ENCODE results near the gene MCM6.

Gene MCM6

DNA sequence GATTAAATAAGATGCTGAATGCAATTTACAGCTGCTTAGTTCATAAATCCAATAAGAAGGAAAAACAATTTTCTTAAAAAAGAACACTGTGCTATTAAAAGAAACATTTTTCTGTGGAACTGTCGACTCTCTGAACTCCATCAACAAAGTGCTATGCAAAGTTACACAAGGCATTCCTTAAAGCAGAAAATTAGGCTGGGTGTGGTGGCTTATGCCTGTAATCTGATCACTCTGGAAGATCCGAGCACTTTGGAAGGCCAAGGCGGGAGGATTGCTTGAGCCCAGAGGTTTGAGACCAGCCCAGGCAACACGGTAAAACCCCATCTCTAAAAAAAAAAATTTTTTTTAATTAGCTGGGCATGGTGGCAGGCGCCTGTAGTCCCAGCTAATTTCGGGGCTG is 13.0 kb downstream of the MCM6 start:
- DNase-seq (ENCODE audit: low read depth in 2 of 2): no peak

DNA sequence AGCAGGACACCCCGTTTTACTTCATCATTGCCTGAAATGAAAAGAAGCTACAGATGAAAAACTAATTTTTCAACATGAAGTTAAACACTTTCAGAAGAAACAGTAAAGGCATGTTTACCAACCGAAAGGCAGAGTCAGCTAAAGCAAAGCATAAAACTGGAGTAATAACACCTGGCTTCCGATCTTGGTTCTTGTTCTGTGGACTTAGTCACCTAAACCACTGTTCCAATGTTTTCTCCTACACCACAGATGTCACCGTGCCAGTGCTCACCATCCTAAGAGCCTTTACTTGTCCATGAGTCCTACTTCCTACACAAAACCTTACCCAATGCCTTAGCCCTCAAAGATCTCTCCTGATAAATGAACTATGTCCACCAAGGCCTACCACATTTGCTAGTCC is 13.5 kb downstream of the MCM6 start:
- DNase-seq (ENCODE audit: low read depth in 2 of 2): no peak

DNA sequence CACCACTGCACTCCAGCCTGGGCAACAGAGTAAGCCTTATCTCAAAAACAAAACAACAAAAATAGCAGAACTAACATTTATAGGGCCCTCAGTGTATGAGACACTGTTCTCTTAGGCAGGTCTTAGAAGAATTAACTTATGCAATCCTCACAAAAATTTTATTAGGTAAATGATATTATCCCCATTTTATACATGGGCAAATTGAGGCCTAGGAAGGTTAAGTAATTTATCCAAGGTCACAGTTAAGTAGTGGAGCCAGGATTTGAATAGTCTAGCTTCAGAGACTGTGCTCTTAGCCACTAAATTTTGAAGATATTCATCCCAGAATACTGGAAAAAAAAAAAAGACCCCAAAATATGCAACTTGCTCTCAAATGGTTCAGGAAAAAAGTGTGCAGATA is 22.8 kb downstream of the MCM6 start:
- no peak for DNase-seq (ENCODE audit: low read depth in 2 of 2)

DNA sequence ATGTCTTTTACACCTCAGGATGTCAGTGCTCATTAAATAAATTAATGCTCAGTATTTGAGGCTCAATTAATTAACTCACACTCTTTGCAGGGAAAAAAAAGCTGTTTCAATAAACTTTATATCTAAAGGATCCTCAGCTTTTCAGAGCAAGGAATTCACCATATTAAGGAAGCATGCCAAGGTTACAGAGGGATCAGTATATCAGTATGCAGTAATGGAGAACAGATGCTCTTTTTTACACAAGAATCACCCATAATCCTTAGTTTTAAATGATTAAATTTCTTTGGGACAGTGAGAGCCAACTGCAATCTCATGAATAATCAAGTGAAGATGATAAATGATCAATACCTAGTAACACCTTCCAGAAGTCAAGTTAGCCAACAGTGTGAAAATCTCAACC is 24.4 kb downstream of the MCM6 start:
- no peak for DNase-seq (ENCODE audit: low read depth in 2 of 2)

DNA sequence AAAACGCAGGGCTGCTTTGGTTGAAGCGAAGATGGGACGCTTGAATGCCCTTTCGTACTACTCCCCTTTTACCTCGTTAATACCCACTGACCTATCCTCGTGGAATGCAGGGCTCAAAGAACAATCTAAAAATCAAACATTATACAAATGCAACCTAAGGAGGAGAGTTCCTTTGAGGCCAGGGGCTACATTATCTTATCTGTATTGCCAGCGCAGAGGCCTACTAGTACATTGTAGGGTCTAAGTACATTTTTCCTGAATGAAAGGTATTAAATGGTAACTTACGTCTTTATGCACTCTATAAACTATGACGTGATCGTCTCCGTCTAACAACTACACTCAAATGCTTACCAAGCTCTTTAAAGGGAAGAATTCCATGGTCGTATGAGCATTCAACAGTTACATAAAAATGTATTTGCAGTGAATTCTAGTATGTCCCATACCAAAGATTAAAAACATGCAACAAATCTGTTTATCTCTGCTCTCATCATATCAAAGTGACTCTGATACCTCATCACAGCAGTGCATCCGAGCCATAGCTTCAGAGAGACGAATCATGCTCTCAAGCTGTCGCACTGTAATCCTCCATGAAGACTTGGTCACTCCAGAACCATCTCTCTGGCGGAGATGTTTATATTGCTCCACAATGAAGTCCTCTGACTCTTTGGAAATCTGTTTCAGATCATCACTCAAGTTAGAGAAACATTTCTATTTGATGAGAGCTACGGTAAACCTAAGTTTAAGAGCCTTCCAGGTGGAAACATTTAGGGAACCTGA is 25.2 kb downstream of the MCM6 start:
- DNase-seq (ENCODE audit: low read depth in 2 of 2): no peak

DNA sequence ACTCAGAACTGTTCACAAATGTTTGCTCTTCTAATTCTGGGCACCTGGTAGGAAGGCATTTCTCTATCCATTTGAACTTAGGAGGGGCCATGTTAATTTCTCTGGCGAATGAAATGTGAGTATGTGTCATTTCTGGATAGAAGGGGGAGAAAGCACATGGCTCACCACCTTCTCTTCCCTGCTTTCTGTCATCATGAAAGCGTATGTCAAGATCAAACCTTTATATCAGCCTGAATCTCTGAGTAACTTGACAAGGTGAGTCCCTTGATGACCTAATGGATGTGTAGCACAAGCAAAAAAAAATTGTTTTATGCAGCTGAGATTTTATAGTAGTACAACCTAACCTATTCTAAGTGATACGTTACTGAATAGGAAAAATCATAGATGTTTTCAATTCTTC is 27.2 kb downstream of the MCM6 start:
- no peak for DNase-seq (ENCODE audit: low read depth in 2 of 2)

DNA sequence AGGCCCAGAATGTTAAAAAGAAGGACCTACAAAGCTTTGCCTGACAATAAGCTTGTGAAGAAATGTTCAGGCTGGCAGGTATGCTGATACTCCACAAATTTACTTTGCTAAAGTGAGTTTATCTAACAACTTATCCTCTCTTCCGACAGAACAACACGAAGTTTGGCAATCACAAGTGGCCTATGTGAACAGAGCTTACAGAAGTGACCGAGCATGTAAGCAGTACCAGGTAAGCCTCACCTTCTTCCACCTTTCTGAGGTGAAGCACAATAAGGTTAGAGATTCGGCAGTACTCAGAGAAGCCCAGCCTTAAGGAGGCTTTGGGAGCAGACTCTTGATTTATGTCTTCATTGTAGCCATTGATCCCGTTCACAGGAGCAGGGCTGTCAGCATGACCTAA is 30.2 kb downstream of the MCM6 start:
- no peak for DNase-seq (ENCODE audit: low read depth in 2 of 2)

DNA sequence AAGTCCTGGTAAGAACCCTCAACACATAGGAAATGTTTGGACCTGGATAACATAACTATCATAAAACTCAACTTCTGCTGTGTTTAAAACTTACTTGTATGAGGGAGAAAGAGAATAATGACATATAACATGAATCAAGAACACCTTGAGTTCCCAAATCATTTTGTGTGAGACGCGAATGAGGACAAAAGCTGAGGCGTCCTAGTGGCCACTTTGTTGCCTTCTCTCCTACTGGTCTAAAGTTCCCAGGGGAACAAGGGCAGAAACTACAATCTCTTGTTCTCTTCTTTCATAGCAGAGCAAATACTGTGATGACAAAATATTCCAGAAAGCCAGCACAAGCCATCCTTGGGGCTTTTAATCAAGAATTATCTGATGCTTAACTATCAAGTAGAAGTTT is 31.0 kb downstream of the MCM6 start:
- DNase-seq (ENCODE audit: low read depth in 2 of 2): no peak

DNA sequence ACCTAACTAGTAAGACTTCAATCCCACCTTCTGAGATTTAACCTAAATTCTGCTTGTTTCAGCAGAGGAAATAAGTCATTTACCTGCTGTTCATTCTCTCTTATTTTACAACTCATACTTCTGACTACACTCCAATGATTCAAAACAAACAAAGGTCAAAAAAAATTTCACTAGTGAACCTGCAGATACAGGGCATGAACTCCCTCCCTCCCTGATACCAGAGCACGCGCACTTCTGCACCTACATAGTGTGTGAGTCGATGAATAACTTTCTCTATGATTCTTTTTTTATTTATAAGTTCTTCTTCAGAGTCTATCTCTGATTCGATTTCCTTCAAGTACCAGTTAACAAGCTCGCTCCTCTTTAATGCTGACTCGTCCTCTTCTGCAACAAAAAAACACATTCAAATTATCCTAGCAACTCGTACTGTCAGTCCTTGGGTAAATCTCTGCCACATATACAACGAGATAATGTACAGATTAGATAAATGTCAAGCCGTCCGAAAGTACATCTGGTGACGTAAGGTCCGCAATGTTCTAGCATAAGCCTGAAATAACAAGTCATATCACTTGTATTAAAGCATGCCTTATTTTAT is 31.8 kb downstream of the MCM6 start:
- no peak for DNase-seq (ENCODE audit: low read depth in 2 of 2)

DNA sequence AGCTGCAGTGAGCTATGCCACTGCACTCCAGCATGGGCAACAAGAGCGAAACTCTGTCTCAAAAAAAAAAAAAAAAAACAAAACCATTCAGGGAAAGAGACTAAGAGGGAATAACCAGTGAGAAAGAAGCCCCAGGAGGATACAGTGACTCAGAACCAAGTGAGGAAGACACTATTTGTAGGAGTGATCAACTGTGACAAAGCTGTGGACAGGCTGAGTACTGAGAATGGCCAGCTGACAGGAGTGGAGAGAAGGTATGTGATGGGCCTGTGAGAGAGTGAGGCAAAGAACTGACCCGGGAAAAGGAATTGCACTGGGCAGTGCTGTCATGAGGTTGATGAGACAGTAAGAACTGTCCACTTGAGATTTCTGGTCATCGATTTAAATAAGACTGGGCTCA is 32.6 kb downstream of the MCM6 start:
- DNase-seq (ENCODE audit: low read depth in 2 of 2): no peak

DNA sequence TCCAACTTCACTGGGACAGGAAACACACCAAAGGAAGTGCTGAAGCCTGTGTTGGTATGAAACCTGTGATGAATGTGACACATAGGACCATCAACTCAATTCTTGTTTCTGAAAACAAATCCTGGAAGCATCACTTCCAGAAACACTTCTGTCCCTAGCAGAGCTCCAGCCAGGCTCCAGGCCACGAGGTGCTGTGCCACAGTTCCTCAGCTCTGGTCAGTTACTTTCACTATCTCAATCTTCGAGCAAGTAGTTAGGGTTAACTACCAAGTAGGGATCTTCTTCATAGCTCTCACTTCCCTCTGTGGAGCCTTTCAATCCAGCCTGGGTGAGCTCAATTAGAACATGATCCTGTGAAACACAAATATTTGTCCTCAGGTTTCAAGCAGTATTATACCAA is 35.6 kb downstream of the MCM6 start:
- no peak for DNase-seq (ENCODE audit: low read depth in 2 of 2)

DNA sequence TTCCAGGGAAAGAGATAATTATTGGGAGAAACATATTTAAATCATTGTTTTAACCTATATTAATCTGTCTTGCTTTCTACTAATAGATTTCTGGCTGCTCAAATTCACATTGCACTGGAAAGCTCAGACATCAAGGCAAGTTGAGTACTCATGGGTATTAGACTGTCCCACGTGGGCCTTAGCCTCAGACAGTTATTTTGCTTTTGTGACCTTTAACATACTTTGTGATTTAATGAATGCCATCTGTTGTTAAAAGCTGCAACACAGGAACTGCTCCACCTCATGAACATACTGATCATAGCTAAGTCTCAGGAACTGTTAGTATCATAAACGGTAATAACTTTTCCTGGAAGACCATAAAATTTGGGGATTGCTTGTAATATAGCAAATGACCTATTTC is 36.5 kb downstream of the MCM6 start:
- DNase-seq (ENCODE audit: low read depth in 2 of 2): no peak

DNA sequence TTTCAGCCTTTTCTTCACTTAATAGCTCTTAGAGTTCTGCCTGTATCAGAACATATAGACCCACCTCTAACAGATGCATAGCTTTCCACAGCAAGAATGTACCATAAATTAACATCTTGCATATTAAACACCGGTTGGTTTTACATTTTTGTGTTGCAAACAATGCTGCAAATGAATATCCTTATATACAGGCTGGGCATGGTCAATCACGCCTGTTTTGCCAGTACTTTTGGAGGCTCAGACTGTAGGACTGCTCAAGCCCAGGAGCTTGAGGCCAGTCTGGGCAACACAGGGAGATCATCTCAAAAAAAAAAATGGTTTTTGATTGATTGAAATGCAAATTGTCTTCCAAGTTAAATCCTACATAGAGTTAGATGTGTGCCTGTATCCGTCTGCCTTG is 37.7 kb downstream of the MCM6 start:
- no peak for DNase-seq (ENCODE audit: low read depth in 2 of 2)

DNA sequence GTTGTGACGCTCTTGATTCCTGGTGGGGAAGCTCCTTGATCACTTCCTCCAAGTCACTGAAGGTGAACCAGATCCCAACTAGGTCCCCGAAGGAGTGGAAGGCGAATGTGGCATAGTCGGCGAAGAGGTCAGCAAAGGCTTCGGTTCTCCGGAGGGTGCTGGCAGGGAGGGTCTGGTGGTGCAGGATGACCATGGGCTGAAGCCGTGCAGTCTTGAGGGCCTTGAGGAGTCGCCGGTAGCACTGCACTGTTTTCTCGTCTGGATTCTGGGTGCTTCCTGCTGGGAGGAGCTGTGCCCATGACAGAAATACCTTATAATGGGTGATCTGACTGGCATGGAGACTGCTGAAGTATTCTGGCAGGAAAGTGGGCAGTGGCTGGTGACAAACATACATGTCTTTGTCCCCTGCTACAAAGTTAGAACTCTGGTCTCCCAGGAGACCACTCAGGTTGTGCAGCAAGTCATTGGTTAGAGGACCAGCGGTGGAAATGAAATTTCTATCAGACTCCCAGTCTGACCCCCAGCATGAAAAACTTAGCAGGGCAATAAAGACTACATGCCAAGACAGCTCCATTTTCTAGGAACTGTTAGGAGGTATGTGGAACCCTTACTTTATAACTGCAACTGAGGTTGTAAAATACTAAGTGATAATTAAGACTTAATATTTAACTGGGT is 39.5 kb downstream of the MCM6 start, which contains the start of gene LCT:
Gene LCT, minus strand, starts transcription at position 589 of the 675 bp plus-strand sequence. Its CDS starts 15 bp downstream, at position 574.
- no peak for DNase-seq (ENCODE audit: low read depth in 2 of 2)

DNA sequence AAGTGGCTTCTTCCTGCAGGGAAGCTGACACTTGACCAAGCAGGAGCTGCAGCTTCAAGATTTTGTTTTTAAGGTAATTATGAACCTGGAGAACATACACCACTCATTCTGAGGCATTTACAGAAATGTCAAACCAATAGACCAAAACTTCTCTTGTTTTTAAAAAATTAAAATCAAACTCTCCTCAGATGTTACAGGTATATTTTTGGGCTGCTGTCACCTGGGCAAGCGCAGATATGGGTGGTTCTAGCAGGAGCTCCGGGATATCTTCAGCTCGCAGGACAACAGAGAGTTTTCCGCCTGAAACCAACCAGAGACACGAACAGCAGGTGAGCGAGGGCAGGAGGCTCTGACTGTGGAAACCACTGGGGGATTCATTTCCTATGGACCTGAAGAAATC is 43.4 kb downstream of the MCM6 start:
- DNase-seq (ENCODE audit: low read depth in 2 of 2): no peak

DNA sequence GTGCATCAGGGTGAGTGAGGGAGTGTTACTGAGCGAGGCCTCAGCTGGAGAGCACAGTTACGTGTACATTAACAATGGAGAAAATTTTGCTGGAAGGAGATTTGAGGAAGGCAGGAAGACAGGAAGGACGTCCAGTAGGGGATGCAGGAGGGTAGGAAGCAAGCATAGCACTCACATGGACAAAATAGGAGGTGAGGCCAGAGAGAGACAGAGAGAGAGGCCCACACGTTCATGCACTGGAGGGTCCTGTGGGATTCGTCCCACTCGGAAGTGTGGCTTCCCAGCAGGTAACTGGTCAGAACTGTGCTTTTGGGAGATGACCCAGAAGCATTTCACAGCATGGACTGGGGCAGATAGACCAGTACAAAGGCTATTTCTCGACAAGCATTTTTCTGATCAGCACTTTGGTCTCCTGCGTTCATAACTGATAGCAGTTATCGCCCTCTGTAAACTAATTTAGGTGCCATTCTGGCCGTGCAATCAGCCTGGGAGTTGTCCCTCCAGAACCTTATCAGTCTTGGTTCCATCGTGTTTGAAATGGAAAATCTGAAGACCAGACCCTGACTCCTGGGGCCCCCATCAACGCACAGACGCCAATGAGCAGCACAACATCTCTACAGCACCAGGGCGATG is 44.9 kb downstream of the MCM6 start:
- DNase-seq (ENCODE audit: low read depth in 2 of 2): no peak

DNA sequence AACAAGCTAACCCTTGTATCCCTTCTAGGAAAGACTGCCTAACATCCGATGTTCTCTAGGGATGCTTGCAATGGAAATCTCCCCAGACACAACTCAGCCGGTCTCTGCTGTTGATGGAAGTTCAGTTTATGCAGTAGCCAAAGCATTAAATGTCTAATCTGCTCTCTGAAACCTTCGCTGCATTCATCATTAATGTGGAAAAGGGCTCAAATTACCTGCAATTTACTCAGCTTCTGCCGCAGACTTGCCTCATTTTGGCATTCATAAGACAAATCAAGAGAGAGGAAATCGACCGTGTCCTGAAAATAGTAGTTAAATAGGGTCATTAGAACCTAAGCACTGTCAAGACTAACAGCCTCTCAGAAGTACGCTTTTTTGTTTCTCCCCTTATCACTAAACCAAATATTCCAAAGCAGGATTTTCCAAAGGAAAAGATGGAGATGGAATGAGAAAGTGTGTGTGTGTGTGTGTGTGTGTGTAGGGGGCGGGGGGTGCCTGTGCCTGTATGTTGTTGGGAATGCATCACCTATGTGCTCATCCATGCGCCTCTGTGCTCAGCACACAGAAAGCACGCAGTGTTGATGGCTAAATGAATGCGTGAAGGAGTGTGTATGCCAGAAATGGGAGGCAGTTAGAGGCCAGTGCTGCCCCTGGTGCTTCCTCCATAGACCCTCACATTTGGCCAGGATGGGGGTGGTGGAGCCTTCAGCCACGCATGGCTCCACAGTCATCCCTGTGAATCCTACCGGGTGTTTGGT is 46.7 kb downstream of the MCM6 start:
- DNase-seq (ENCODE audit: low read depth in 2 of 2): no peak

DNA sequence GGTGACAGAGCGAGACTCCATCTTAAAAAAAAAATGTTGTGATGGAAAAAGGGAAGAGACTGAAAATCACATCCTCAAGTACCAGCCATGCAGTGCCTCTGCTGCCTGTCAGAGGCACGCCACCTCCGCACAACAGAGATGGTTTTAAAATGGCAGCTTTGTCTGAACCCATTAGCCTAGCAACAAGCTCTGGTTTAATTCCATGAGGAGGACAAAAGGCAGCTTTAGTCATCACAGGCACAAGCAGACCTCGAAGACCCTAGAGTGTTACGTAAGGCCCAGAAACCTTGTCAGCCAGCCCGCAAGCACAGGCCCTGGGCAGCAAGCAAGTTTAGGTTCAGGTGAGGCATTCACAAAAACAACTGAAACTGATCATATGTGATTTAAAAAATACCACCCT is 49.7 kb downstream of the MCM6 start:
- no peak for DNase-seq (ENCODE audit: low read depth in 2 of 2)

DNA sequence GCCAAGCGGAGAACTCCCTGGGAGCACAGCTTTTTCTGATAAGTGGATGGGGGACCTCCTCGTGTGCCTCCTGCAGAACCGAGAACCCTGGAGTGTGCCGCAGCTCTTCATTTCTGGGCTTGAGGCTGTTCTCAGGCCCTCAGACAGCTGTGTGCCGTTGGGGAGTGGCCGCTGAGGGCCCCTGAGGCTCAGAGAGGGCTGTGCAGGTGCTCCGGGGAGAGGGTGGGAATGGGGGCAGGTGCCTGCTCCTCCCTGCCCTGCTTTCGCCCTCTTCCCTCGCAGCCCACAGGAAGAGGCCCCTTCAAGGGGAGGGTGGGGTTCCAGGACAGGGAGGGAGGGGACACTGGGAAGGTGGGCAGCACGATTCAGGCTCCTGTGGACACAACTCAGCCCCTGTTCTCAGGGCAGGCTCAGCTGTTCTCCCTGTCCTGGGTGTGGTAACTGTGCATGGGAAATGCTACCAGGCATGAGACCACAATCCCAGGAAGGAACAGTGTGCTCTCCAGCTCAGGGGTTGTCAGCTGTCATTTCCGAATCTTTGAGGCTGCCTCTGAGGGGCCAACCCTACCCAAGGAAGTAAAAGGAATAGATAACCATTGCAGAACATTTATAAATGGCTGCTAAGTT is 50.6 kb downstream of the MCM6 start:
- no peak for DNase-seq (ENCODE audit: low read depth in 2 of 2)

DNA sequence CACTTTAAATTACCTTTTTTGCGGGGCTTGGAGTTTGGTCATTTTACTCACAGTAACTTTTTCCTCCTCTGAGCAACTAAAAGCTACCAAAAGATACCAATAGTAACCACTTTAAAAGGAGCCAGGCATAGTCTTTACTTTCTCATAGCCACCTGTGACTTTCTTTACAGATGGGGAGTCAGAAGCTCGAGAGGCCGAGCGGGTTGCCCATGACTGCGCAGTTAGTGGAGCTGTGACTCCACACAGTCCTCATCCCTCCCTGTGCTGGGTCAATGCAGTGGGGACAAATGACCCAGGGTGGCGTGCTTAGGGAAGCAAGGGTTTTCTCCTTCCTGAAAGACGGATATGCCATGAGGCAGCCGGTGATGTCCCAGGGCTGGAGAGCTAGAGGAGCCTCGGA is 51.1 kb downstream of the MCM6 start:
- no peak for DNase-seq (ENCODE audit: low read depth in 2 of 2)

DNA sequence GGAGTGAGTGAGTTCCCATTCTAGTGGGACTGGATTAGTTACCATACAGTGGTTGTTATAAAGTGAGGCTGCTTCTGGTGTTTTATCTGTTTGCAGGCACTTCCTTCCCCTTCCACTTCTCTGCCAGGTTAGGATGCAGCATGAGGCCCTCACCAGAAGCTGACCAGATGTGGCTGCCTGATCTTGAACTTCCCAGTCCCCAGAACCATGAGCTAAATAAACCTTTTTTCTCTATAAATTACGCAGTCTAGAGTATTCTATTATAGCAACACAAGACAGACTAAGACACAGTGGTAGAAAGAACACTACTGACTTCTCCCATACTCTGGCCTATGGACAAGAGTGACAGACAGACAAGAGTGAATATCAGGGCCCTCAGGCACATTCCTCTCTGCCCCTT is 53.4 kb downstream of the MCM6 start:
- DNase-seq (ENCODE audit: low read depth in 2 of 2): no peak

DNA sequence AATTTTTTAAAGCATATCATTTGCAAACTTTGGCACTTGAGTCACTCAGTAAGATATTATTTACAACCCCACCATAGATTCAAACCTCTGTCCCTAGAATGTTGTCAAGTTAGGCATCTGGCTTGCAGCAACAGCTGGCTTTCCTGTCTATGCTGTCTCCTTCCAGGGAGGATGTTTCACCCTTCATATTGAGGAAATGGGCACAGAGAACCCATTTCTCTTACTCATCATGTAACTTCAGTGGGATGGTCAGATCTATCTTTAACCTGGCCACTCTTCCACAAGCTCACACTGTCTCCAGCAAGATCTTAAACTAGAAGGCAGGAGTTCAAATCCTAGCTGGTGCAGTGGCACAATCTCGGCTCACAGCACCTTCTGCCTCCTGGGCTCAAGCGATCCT is 55.1 kb downstream of the MCM6 start:
- DNase-seq (ENCODE audit: low read depth in 2 of 2): no peak

Measured in stimulated activated CD4-positive, alpha-beta T cell treated with anti-CD3 and anti-CD28 coated beads, Interleukin-15, amount 100 ng/mL, for 48 hours (primary cell).